HG02973 (cell line): ENCODE results near the gene MTHFD2L.
"Not testable (repeated sequence)": the region's sequence is repeated elsewhere in the genome, so short reads cannot be mapped to it uniquely, and the experiment has no call there.

ENCODE experiments used
- ATAC-seq: cut with Tn5 transposase; IDR thresholded peaks from one replicate; pipeline ENCODE4 v1.9.1; 2021; ENCODE audit warnings: moderate library complexity; ENCODE audit not compliant: unreplicated experiment

Gene MTHFD2L

GRCh38 chr4:74181219-74181618 lies 23.3 kb downstream of the MTHFD2L start:
- no peak for ATAC-seq

- no peak for ATAC-seq
Observed at GRCh38 chr4:74188912-74189311, 31.0 kb downstream of the MTHFD2L start.

DNA sequence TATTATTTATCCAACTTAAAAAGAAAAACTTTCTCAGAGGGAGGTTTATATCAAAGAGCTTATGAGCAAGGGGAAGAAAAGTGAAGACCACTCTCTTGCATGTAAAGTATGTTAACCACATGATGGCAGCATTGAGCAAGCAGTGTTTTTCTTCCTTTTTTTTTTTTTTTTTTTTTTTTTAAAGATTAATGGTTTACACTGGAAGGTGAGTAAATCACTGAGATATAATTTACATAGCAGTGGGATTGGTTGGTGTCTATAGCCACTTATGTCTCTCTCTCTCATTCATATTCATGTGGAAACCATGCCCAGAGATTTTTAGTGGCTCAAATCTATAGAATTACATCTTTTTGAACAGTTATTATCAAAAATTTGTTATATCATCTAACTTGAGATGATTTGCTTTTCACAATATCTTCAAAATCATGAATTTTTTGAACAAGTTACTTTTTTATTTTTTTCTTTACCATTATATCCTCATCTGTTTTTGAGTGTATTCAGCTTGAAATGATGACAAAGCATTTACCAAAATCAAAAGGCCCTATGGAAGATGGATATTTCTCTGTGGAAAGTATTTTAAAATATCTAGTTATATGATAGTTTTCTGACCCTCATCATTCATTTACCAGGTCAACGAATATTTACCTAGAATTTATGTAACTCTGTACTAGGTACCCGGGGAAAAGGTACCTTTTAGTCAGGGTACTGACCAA lies 31.6 kb downstream of the MTHFD2L start:
- no peak for ATAC-seq

DNA sequence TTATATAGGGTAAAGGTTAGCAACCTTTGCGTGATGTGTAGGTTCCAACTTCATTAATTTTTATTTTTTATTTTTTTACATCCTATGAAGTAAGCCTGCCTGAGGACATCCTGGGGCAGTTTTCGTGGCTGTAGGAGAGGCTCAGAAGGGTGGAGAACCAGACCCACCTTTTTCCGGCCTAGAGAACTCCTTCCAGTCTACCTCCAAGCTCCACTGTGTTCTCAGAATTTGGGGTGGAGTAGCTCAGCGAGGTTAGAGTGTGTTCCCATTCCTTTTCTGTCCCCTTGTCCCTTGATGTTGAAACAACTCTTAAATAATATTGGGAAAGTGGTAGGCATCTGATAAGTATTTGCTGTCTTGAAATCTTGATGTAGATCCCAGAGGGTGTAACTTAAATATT lies 32.4 kb downstream of the MTHFD2L start:
- no peak for ATAC-seq

DNA sequence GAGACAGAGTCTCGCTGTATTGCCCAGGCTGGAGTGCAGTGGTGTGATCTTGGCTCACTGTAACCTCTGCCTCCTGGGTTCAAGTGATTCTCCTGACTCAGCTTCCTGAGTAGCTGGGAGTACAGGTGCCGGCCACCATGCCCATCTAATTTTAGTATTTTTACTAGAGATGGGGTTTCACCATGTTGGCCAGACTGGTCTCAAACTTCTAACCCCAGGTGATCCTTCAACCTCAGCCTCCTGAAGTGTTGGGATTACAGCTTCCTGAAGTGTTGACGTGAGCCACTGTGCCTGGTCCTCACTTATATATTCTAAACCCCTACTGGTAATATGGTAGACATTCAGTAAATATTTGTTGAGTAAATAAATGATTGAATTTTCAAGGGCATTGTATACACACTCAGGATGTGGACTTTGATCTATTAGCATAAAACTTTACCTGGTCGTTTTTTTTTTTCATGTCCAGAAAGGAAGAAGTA lies 33.0 kb downstream of the MTHFD2L start:
- ATAC-seq, result no peak

DNA sequence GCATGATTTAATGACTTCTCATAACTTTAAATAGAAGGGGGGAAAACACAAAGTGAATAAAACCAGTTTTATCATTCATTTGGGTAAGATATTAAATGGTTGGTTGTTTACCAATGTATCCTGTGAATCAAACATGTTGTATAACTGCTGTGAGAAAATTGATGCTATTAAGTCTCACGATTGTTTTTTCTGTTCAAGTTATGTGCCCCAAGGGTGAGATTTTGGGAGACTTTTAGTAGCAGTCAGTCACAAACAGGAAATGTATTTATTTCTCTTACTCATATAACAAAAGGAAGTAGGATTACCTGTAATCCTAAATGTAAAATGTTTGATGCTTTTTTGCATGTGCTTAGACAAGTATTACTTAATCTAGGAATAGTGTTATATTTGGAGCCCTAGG lies 39.2 kb downstream of the MTHFD2L start:
- peak; percentile 53 for ATAC-seq

DNA sequence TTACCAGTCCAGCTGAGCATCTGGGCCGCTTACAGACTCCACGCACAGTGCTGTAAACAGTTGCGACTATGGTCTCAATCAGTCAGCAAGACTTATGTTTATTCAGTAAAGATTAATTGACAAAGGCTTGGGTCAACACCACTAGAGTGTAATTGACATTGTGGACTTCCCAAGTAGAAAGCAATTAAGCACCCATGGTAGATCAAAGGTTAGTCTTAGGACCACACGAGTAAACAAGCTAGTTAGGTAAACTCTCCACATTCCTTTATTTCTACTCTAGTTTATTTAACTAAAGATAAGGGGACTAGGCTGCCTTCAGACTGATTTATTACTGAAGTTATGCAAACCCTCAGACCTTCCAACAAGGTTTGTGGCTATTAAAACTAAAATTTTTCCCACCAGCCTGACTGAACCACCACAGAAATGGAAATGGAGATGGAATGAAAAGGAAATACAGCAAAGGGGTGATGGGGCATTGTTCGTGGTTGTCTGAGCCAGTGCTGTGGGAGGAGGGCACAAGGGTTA lies 44.2 kb downstream of the MTHFD2L start:
- ATAC-seq, result no peak

DNA sequence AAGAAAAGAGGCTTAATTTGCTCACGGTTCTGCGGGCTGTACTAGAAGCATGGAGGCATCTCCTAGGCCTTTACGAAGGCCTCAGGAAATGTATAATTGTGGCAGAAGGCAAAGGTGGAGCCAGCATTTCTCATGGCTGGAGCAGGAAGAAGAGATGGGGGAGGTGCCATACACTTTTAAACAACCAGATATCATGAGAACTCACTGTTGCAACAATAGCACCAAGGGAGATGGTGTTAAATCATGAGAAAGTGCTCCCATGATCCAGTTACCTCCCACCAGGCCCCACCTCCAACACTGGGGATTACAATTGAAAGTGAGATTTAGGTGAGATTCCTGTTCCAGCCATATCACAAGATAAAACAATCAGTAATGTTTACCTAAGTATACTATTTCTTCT lies 45.5 kb downstream of the MTHFD2L start:
- no peak for ATAC-seq

DNA sequence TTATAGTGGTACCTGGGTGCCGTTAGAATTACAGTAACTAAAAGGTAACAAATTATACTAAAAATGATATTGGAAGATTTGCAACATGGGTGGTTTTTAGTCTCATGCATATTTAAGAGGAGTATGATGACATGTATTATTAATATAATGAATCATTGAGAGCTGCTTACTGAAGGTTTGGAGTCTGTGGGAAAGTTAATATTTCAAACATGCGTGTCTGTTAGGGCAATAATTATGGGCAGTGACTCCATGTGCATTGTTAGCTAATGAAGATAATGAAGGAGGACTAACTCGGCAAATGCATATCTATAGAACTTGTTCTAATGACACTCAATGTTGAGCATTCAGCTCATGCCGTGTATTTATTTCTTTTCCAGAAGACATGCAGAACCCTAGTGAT lies 47.1 kb downstream of the MTHFD2L start:
- ATAC-seq, result no peak

- no peak for ATAC-seq
Observed at GRCh38 chr4:74205559-74205958, 47.6 kb downstream of the MTHFD2L start.

GRCh38 chr4:74206088-74206825 lies 48.3 kb downstream of the MTHFD2L start:
- ATAC-seq, result peak; percentile 84

DNA sequence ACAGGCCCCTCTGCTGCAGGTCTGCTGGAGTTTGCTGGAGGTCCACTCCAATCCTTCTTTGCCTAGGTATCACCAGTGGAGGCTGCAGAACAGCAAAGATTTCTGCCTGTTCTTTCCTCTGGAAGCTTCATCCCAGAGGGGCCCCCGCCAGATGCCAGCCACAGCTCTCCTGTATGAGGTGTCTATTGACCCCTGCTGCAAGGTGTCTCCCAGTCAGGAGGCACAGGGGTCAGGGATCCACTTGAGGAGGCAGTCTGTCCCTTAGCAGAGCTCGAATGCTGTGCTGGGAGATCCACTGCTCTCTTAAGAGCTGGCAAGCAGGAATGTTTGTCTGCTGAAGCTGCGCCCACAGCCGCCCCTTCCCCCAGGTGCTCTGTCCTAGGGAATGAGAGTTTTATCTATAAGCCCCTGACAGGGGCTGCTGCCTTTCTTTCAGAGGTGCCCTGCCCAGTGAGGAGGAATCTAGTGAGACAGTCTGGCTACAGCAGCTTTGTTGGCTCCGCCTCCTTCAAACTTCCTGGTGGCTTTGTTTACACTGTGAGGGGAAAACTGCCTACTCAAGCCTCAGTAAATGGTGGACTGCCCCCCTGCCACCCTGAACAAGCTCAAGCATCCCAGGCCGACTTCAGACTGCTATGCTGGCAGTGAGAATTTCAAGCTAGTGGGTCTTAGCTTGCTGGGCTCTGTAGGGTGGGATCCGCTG lies 56.7 kb downstream of the MTHFD2L start:
- ATAC-seq, result not testable (repeated sequence)

GRCh38 chr4:74215236-74215635 lies 57.3 kb downstream of the MTHFD2L start:
- ATAC-seq, result not testable (repeated sequence)

GRCh38 chr4:74217365-74217764 lies 59.4 kb downstream of the MTHFD2L start:
- ATAC-seq, result no peak

- ATAC-seq, result no peak
Observed at GRCh38 chr4:74218201-74218600, 60.3 kb downstream of the MTHFD2L start.

- ATAC-seq, result no peak
Observed at GRCh38 chr4:74219240-74219639, 61.3 kb downstream of the MTHFD2L start.

DNA sequence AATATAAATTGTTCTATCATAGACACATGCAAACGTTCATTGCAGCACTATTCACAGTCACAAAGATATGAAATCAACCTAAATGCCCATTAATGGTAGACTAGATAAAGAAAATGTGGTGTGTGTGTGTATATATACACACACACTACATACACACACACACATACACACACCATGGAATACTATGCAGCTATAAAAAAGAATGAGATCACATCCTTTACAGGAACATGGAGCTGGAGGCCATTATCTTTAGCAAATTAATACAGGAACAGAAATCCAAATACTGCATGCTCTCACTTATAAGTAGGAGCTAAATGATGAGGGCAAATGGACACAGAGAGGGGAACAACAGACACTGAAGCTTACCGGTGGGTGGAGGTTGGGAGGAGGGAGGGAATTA lies 65.2 kb downstream of the MTHFD2L start:
- no peak for ATAC-seq

DNA sequence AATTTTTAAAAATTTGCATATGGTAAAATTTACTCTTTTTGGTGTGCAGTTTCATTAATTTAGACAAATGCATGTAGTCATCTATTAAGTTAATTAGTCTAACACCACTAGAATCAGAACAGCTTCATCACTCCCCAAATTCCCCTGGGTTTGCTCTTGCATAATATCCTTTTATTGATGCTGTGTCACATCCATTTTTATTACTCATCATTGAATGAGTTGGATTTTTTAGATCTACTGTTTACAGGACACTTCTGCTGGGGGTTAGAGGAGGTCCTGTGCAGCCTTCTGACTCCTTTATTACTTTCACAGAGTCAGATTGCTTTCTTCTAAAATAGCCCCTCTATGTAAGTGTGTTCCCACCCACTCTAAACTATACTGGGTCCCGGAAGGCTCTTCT lies 65.9 kb downstream of the MTHFD2L start:
- no peak for ATAC-seq

DNA sequence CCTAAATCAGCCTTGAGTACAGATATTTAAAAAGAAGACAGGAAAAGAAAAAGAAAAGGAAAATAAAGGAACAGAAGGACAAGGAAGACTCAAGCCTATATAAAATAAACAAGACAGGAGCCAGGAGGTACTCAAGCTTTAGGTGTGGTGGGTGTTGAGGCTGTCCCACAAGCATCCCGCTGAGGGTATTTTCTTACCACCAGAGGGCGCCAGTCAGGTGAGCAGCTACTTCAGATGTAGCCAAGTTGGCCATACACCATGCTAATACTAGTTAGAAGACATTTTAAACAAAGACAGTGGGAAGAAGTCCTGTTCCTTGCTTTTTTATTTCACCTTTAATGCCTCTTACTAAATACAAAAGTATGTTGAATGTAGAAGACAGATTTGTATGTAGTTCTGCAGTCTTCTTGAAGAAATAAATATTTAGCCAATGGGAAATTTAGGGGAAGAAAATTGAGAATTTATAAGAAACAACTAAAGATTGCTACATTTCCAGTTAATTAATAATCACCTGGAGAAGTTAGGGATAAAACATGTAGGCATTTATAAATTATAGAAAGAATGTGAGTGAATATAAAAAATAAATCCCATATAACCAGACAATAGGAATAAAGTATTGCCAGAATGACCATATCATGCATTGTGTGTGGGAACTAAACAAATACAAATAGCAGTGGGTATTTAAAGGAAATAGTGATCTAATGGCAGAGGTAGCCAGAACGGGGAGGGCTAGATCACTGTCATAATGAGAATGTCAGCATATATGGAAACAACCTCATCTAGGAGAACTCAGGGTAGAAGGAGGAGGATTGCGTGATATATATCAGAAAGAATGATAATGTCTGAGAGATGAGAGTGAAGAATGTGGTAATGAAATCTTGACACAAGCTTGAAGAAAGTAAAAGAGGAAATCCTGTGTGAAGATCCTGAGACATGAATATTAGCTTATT lies 71.0 kb downstream of the MTHFD2L start:
- ATAC-seq, result peak; percentile 89

DNA sequence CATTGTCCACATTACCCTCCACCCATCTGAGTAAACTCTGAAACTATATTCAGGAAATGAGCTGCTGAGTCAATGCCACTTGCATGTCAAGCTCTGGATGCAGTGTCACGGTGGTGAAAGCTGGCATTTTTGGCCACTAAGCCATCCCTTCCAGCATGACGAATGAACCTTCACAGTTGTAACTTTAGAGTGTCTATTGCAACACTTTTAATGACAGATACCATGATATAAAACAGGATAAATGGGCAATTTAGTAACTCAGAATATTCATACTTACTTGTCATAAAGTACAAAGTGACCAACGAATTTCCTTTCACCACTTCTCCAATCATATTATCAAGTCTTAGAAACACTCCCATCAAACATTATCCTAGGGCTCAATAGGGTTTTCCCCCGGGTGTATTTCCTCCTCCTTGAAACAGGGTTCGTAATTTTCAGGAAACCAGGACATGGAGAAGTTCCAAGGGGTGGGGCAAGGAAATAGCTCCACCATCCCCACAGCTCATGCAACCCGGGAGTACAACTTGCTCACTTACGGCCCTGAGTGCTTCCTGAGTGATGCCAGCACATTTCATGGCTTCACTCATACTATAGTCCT lies 73.1 kb downstream of the MTHFD2L start:
- no peak for ATAC-seq
